Upper lobe of left lung (tissue), 4 donors: ENCODE data around the gene BRD1.

Experiments used
- CTCF ChIP-seq, 6 experiments: fragments of 450-650 bp in 4 of 6; fragments of 200-600 bp in 2 of 6; sonication (generic) in 2 of 6; IDR thresholded peaks; one replicate each; pipeline ENCODE4 v1.5.1; 2016 to 2019; ENCODE audit warnings: antibody characterized with exemption in 6 of 6
- EP300 ChIP-seq, 4 donors: sonication (generic); formaldehyde crosslinking; IDR thresholded peaks; one replicate each; pipeline ENCODE4 v1.5.1; 2017; ENCODE audit warnings: antibody characterized with exemption in 4 of 4, control low read depth in 2 of 4
- POLR2A ChIP-seq, 4 donors: fragments of 450-650 bp; IDR thresholded peaks; one replicate each; pipeline ENCODE4 v1.5.1; 2016 to 2017; ENCODE audit warnings: antibody characterized with exemption in 4 of 4, mild to moderate bottlenecking in 2 of 4
- POLR2AphosphoS5 ChIP-seq, 2 donors: sonication (generic); formaldehyde crosslinking; IDR thresholded peaks; one replicate each; pipeline ENCODE4 v1.5.1; 2017; ENCODE audit warnings: antibody characterized with exemption in 2 of 2

- TF ChIP-seq CTCF (IDR thresholded peaks at IDR 0.05) = no peak
- TF ChIP-seq POLR2A (IDR thresholded peaks at IDR 0.05) = no peak
- TF ChIP-seq POLR2AphosphoS5 (IDR thresholded peaks at IDR 0.05) = no peak
- TF ChIP-seq EP300 (IDR thresholded peaks at IDR 0.05) = no peak
Measured at GRCh38 chr22:49862496-49862776, 34.8 kb upstream of the BRD1 start.
